Nephron (organoid): Measurements from ENCODE around the gene CXCL6.

Source experiments
- H3K27ac Mint-ChIP-seq, 3 experiments: 2 replicates each; pipeline ENCODE4 v1.8.0; 2020; ENCODE audit warnings: mixed read lengths in 3 of 3, mild to moderate bottlenecking in 2 of 3, moderate library complexity in 1 of 3
- H3K27me3 Mint-ChIP-seq: 2 replicates; pipeline ENCODE4 v1.8.0; 2021; ENCODE audit warnings: low read depth, mild to moderate bottlenecking, moderate library complexity, mixed read lengths
- H3K36me3 Mint-ChIP-seq: 2 replicates; pipeline ENCODE4 v1.8.0; 2020; ENCODE audit warnings: low read depth, mixed read lengths
- H3K4me1 Mint-ChIP-seq: 2 replicates; pipeline ENCODE4 v1.8.0; 2020; ENCODE audit warnings: mixed read lengths
- H3K4me3 Mint-ChIP-seq, 3 experiments: 2 replicates each; pipeline ENCODE4 v1.8.0; 2020; ENCODE audit warnings: mild to moderate bottlenecking in 3 of 3, mixed read lengths in 3 of 3, moderate library complexity in 2 of 3
- H3K9me3 Mint-ChIP-seq: 2 replicates; pipeline ENCODE4 v1.8.0; 2020; ENCODE audit warnings: mixed read lengths
- TF ChIP-seq, protein P1 (sequence below), 3 experiments: fragments of 200-600 bp; sonication (generic); IDR thresholded peaks; one replicate each; pipeline ENCODE4 v1.5.0; 2021; ENCODE audit warnings: antibody characterized with exemption in 3 of 3; ENCODE audit not compliant: unreplicated experiment in 3 of 3

Gene CXCL6

DNA sequence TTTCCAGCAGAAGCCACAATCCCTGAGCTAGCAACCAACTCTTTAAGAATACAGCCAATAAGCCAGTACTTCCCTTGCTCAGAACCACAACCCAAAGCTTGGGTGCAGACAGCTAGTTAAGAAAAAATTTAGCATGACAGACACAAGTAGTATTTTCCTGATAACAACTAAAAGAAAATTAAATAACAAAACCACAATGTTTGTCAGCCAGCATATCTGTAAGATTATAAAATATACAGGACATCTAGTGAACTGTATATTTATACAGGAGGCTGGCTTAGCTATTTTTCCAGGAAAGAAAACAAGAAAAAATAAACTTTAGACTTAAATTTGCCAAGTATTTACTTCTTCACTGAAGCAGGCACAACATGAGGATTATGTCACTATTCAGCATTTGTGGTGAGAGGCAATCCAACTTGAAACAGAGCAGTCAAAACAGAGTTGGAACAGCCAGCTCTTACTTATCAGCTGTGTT is 23.2 kb downstream of the CXCL6 start:
- Mint-ChIP-seq H3K9me3 (no peaks in the 10 kb centered on the region), H3K27me3 (peaks cover 23% of the 10 kb centered on the region), H3K4me3 (no peak overlapping the region), H3K4me1 (peaks cover 4% of the 10 kb centered on the region), H3K36me3 (no peaks in the 10 kb centered on the region), H3K27ac (peak overlapping the region in 2 of 3 experiments; percentile 21 to 60)
- TF ChIP-seq, protein P1, sequence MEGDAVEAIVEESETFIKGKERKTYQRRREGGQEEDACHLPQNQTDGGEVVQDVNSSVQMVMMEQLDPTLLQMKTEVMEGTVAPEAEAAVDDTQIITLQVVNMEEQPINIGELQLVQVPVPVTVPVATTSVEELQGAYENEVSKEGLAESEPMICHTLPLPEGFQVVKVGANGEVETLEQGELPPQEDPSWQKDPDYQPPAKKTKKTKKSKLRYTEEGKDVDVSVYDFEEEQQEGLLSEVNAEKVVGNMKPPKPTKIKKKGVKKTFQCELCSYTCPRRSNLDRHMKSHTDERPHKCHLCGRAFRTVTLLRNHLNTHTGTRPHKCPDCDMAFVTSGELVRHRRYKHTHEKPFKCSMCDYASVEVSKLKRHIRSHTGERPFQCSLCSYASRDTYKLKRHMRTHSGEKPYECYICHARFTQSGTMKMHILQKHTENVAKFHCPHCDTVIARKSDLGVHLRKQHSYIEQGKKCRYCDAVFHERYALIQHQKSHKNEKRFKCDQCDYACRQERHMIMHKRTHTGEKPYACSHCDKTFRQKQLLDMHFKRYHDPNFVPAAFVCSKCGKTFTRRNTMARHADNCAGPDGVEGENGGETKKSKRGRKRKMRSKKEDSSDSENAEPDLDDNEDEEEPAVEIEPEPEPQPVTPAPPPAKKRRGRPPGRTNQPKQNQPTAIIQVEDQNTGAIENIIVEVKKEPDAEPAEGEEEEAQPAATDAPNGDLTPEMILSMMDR (IDR thresholded peaks at IDR 0.05; ENCODE audit: unreplicated experiment in 3 of 3), result no peak

DNA sequence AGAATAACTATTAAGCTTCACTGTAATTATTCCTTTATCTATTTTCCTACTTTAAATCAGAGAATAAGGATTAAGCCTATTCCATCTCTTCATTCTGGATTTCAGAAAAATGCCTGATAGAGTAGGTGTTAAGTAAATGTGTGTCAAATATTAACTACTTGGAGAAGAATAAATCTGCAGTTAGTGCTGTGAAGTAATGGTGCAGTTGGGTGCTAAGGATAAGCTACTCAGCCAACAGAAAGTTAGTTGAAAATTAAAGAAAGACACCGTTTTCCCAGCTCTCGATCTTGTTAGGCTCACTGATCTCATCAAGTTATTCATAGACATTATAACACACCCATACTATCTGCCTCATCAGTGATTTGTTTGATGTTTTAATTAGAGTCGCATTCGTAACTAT is 23.7 kb downstream of the CXCL6 start:
- Mint-ChIP-seq H3K27me3 (peaks cover 26% of the 10 kb centered on the region), H3K36me3 (no peaks in the 10 kb centered on the region), H3K27ac (peak overlapping the region in 2 of 3 experiments; percentile 21 to 60), H3K9me3 (no peaks in the 10 kb centered on the region), H3K4me1 (peaks cover 4% of the 10 kb centered on the region), H3K4me3 (no peak overlapping the region)
- TF ChIP-seq, protein P1 (IDR thresholded peaks at IDR 0.05; ENCODE audit: unreplicated experiment in 3 of 3), result no peak

DNA sequence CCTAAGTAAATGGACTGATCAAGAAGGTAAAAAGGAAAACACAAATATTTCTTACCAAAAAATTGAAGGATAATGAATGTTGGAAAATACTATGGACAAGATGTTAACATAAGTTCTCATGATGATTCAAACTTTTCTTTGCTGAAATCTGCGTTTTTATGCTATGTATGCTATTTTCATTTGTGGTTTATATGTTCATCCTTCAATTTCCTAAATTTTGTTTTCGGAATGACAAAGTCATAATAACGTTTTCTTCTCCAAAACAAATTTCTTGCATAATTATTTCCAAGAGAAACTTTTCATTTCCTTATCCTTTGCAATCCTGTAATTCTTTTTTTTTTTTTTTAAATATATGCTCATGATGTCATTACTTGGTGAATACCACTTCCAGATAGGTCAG is 24.4 kb downstream of the CXCL6 start:
- Mint-ChIP-seq H3K27ac (no peak overlapping the region), H3K4me1 (no peaks in the 10 kb centered on the region), H3K4me3 (no peak overlapping the region), H3K36me3 (no peaks in the 10 kb centered on the region), H3K27me3 (peaks cover 31% of the 10 kb centered on the region), H3K9me3 (no peaks in the 10 kb centered on the region)
- TF ChIP-seq, protein P1 (IDR thresholded peaks at IDR 0.05; ENCODE audit: unreplicated experiment in 3 of 3), result no peak

DNA sequence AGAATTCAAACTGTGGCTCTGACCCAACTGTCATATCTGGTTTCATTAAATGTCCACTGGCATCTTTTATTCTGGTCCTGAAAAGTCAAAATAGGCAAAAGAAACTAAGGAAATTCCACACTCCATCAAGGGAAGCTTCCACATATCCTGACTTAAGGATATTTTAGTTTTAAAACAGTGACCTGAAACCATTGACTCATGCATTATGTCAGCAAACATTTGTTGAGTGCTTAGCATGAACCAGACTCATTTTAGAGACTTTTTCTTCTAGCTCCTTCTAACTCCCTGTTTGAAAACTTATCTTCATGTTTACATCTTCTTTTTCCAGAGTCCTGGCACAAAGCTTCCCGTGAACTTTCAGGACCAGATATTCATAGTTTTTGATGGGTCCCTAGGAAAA is 25.8 kb downstream of the CXCL6 start:
- no peak overlapping the region for H3K27ac Mint-ChIP-seq
- no peaks in the 10 kb centered on the region for H3K9me3 Mint-ChIP-seq
- TF ChIP-seq, protein P1 (IDR thresholded peaks at IDR 0.05; ENCODE audit: unreplicated experiment in 3 of 3), result no peak
- no peaks in the 10 kb centered on the region for H3K36me3 Mint-ChIP-seq
- H3K4me3 Mint-ChIP-seq, result no peak overlapping the region
- H3K27me3 Mint-ChIP-seq, result peaks cover 45% of the 10 kb centered on the region
- H3K4me1 Mint-ChIP-seq, result no peaks in the 10 kb centered on the region

DNA sequence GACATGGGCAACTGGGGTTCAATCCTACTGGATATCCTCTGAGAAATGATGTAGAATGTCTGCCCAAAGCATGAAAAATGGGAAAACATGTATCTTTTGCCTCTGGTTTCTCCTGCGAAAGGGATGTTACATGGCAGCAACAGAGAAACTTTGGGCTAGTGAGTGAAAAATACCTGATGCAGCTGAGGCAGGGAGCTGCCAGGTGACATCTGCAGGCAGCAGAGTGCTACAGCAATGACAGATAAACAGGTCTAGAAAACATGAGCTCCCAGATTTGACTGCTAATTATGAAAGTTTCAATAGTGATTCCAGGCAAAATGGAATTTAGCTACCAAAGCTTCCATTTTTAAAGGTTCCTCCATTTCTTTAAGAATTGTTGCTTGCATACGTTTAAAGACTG is 27.9 kb downstream of the CXCL6 start:
- TF ChIP-seq, protein P1 (IDR thresholded peaks at IDR 0.05; ENCODE audit: unreplicated experiment in 3 of 3), result peak; percentile 32 to 52 (median 42)
- H3K4me1 Mint-ChIP-seq, result peaks cover 3% of the 10 kb centered on the region
- no peaks in the 10 kb centered on the region for H3K9me3 Mint-ChIP-seq
- no peak overlapping the region for H3K4me3 Mint-ChIP-seq
- H3K36me3 Mint-ChIP-seq, result no peaks in the 10 kb centered on the region
- peaks cover 64% of the 10 kb centered on the region for H3K27me3 Mint-ChIP-seq
- no peak overlapping the region for H3K27ac Mint-ChIP-seq

DNA sequence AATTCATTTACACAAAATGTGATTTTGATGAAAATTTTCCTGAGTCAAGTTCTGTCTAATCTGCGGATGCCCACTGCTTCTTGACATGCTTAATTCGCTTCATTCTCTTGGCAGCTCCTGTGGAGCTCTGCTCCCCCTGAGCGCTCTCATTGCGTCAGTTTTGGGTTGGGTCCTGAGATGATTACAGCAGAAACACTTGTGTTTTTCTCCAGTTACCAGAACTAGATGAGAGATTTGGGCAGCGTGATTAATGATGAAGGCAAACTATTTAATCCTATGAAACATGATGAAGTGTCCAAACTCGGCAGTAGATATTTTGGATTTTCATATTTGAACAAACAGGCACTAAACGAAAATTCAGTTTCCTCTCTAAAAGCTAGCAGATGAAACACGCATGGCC is 28.5 kb downstream of the CXCL6 start:
- peaks cover 3% of the 10 kb centered on the region for H3K4me1 Mint-ChIP-seq
- peaks cover 70% of the 10 kb centered on the region for H3K27me3 Mint-ChIP-seq
- H3K27ac Mint-ChIP-seq, result no peak overlapping the region
- TF ChIP-seq, protein P1 (IDR thresholded peaks at IDR 0.05; ENCODE audit: unreplicated experiment in 3 of 3), result no peak
- H3K36me3 Mint-ChIP-seq, result no peaks in the 10 kb centered on the region
- H3K9me3 Mint-ChIP-seq, result no peaks in the 10 kb centered on the region
- no peak overlapping the region for H3K4me3 Mint-ChIP-seq
